Brain microvascular endothelial cell (primary cell): ENCODE measurements around the gene RANBP2.
"Not testable (repeated sequence)": the region's sequence is repeated elsewhere in the genome, so short reads cannot be mapped to it uniquely, and the experiment has no call there.

Source experiments
- DNase-seq: peaks from one replicate; pipeline ENCODE4 v3.0.0-alpha.2; 2020
- H3K27ac ChIP-seq: fragments of 250-450 bp; sonication (Bioruptor Pico); 2 replicates; pipeline ENCODE4 v1.5.1; 2020; ENCODE audit warnings: mild to moderate bottlenecking, moderate library complexity
- H3K27me3 ChIP-seq: fragments of 250-450 bp; sonication (Bioruptor Pico); replicated peaks from 2 replicates; pipeline ENCODE4 v1.5.1; 2020; ENCODE audit warnings: mild to moderate bottlenecking
- H3K36me3 ChIP-seq: fragments of 250-450 bp; sonication (Bioruptor Pico); replicated peaks from 2 replicates; pipeline ENCODE4 v1.5.1; 2020; ENCODE audit warnings: mild to moderate bottlenecking
- H3K4me3 ChIP-seq: 2 replicates; pipeline ENCODE4 v1.5.1; 2011; ENCODE audit warnings: low read depth, mild to moderate bottlenecking, control low read depth, low read length, moderate library complexity
- CTCF ChIP-seq: IDR thresholded peaks from 2 replicates; pipeline ENCODE4 v1.5.1; 2011; ENCODE audit warnings: low read depth, mild to moderate bottlenecking, moderate library complexity, low read length, control low read depth, inconsistent platforms; ENCODE audit errors: missing control alignments
- in situ Hi-C: cut with HindIII; loops from 2 replicates; pipeline ENCODE4 v1.10.0; 2017; ENCODE audit warnings: low sequenced_read_pairs, low pct_ligation_motif_present

Gene RANBP2

GRCh38 chr2:108766671-108767070 is 47.4 kb downstream of the RANBP2 start:
- DNase-seq, H3K27me3 ChIP-seq, in situ Hi-C loops, H3K4me3 ChIP-seq, H3K27ac ChIP-seq: not testable (repeated sequence)
- peaks cover 35% of the 10 kb centered on the region for H3K36me3 ChIP-seq

- H3K4me3 ChIP-seq, H3K27ac ChIP-seq, H3K27me3 ChIP-seq, DNase-seq, in situ Hi-C loops: not testable (repeated sequence)
- H3K36me3 ChIP-seq: peaks cover 44% of the 10 kb centered on the region
Measured at GRCh38 chr2:108767859-108768258, 48.6 kb downstream of the RANBP2 start.

- Histone ChIP-seq H3K36me3 (peaks cover 40% of the 10 kb centered on the region), H3K27me3 (no peaks in the 10 kb centered on the region), H3K4me3 (no peak overlapping the region), H3K27ac (no peak overlapping the region)
- DNase-seq: no peak
- TF ChIP-seq CTCF: no peak
- in situ Hi-C loops: no loop called here
Measured at GRCh38 chr2:108776475-108776874, 57.2 kb downstream of the RANBP2 start.

GRCh38 chr2:108778857-108779256 is 59.6 kb downstream of the RANBP2 start:
- no peak overlapping the region for H3K27ac ChIP-seq
- DNase-seq: no peak
- H3K36me3 ChIP-seq: peaks cover 35% of the 10 kb centered on the region
- TF ChIP-seq CTCF: no peak
- no peaks in the 10 kb centered on the region for H3K27me3 ChIP-seq
- no peak overlapping the region for H3K4me3 ChIP-seq
- in situ Hi-C loops: no loop called here

GRCh38 chr2:108786008-108786353 is 66.7 kb downstream of the RANBP2 start:
- H3K36me3 ChIP-seq: peaks cover 19% of the 10 kb centered on the region
- DNase-seq: no peak
- TF ChIP-seq CTCF: no peak
- H3K27me3 ChIP-seq: no peaks in the 10 kb centered on the region
- H3K4me3 ChIP-seq: peak overlapping the region; percentile 64
- peak overlapping the region; percentile 94 for H3K27ac ChIP-seq
- in situ Hi-C loops: no loop called here

GRCh38 chr2:108786354-108787215 is 67.3 kb downstream of the RANBP2 start, which contains the start of gene CCDC138:
Gene CCDC138, plus strand, starts transcription at chr2:108786771. Its CDS starts 52 bp downstream, at chr2:108786823.
- H3K36me3 ChIP-seq: peaks cover 19% of the 10 kb centered on the region
- H3K27me3 ChIP-seq: no peaks in the 10 kb centered on the region
- H3K27ac ChIP-seq: peak within 1 kb of the TSS; percentile 94
- peak within 1 kb of the TSS; percentile 64 for H3K4me3 ChIP-seq
- peak; percentile 84 for DNase-seq
- no peak for TF ChIP-seq CTCF
- in situ Hi-C loops: no loop called here

- TF ChIP-seq CTCF: no peak
- DNase-seq: no peak
- peaks cover 16% of the 10 kb centered on the region for H3K36me3 ChIP-seq
- peak overlapping the region; percentile 94 for H3K27ac ChIP-seq
- peak overlapping the region; percentile 64 for H3K4me3 ChIP-seq
- in situ Hi-C loops: no loop called here
- H3K27me3 ChIP-seq: no peaks in the 10 kb centered on the region
Measured at GRCh38 chr2:108787216-108787541, 67.9 kb downstream of the RANBP2 start.
